ENCODE results near the gene ZNF624.

DNA sequence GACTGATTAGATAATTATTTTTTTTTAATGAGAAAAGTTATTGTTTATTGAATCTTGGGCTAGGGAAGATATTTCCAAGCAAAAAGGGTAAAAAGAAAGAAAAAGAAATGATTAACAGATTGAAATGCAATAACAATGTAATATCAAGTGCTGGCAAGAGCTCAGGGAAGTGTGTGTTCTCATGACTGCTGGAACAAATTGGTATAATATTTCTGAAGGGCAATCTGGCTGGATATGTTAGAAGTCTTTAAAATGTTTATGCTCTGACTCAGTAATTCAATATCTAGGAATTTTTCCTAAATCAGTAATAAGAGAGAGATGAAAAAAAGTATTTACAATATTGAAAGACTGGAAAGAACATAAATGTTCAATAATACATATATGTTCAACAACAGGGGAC, 7.6 kb upstream of the ZNF624 start:
- TF ChIP-seq CTCF (conservative IDR thresholded peaks at IDR 0.05; ENCODE audit: low read length) = no peak
- no peak for TF ChIP-seq EZH2phosphoT487 (IDR thresholded peaks at IDR 0.05; ENCODE audit: borderline replicate concordance, low read depth, low read length)

Measured in OCI-LY7 (cell line).